Measurements from ENCODE around the gene KCNK16. TPM values are rescaled to one million over a fixed set of nuclear protein-coding genes. Genes with fewer than 3 reads are reported as not detected.

Gene KCNK16
- total and polyA plus RNA-seq, 4 donors: not detected

DNA sequence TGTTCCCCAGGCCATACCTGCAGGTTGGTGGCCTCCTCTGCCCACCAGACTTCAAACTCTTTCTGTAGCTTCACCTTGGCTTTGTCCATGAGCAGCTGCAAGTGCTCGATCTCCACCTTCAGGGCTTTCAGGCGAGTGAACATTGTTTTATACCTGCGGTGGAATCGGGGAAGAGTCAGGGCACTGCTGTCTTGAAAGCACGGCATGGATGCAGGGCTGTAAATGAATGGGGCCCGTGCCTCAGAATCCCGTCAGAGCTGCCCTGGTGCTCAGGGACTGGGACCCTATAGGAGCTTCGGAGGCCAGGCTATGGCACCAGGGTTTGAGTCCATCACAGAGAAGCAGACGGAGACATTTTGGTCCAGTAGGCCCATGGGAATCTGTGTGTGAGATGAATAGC, 37.9 kb upstream of the KCNK16 start:
- TF ChIP-seq CTCF (IDR thresholded peaks at IDR 0.05; ENCODE audit: control extremely low read depth, extremely low read depth): no peak
- H3K9me3 ChIP-seq (ENCODE audit: control insufficient read depth in 4 of 4, insufficient read depth in 3 of 4, low read length in 3 of 4): no peaks in the 10 kb centered on the region
- no peak overlapping the region for H3K4me3 ChIP-seq
- 91 to 97% methylated on average over 9 of the region's 9 CpGs for WGBS, 2 donors
- H3K9ac ChIP-seq (ENCODE audit: insufficient read depth in 1 of 2, low read length in 2 of 2): no peak overlapping the region
- no peak overlapping the region for H3K27ac ChIP-seq (ENCODE audit: low read depth in 1 of 2, low read length in 1 of 2)
- H3K36me3 ChIP-seq (ENCODE audit: control insufficient read depth in 4 of 4, insufficient read depth in 4 of 4, low read length in 4 of 4): no peaks in the 10 kb centered on the region
- no peaks in the 10 kb centered on the region for H3K27me3 ChIP-seq (ENCODE audit: control insufficient read depth in 3 of 3, insufficient read depth in 3 of 3, low read length in 2 of 3)
- peaks cover 0 to 29% (median 4%) of the 10 kb centered on the region in 5 donors for H3K4me1 ChIP-seq (ENCODE audit: control insufficient read depth in 5 of 5, insufficient read depth in 5 of 5, low read length in 5 of 5)
- ATAC-seq (ENCODE audit: insufficient read depth, low FRiP score): no peak
- DNase-seq: no peak

GRCh38 chr6:39357998-39358686, 35.6 kb upstream of the KCNK16 start:
- Histone ChIP-seq H3K36me3 (ENCODE audit: control insufficient read depth in 4 of 4, insufficient read depth in 4 of 4, low read length in 4 of 4) (no peaks in the 10 kb centered on the region), H3K9me3 (ENCODE audit: control insufficient read depth in 4 of 4, insufficient read depth in 3 of 4, low read length in 3 of 4) (no peaks in the 10 kb centered on the region), H3K4me3 (no peak overlapping the region), H3K9ac (ENCODE audit: insufficient read depth in 1 of 2, low read length in 2 of 2) (no peak overlapping the region), H3K4me1 (ENCODE audit: control insufficient read depth in 5 of 5, insufficient read depth in 5 of 5, low read length in 5 of 5) (peaks cover 0 to 29% (median 4%) of the 10 kb centered on the region in 5 donors), H3K27me3 (ENCODE audit: control insufficient read depth in 3 of 3, insufficient read depth in 3 of 3, low read length in 2 of 3) (no peaks in the 10 kb centered on the region), H3K27ac (ENCODE audit: low read depth in 1 of 2, low read length in 1 of 2) (no peak overlapping the region)
- no peak for TF ChIP-seq CTCF (IDR thresholded peaks at IDR 0.05; ENCODE audit: control extremely low read depth, extremely low read depth)
- WGBS, 2 donors: 57 to 60% methylated on average over 7 of the region's 7 CpGs
- DNase-seq: peak; percentile 88 to 96 (median 94)
- no peak for ATAC-seq (ENCODE audit: insufficient read depth, low FRiP score)

DNA sequence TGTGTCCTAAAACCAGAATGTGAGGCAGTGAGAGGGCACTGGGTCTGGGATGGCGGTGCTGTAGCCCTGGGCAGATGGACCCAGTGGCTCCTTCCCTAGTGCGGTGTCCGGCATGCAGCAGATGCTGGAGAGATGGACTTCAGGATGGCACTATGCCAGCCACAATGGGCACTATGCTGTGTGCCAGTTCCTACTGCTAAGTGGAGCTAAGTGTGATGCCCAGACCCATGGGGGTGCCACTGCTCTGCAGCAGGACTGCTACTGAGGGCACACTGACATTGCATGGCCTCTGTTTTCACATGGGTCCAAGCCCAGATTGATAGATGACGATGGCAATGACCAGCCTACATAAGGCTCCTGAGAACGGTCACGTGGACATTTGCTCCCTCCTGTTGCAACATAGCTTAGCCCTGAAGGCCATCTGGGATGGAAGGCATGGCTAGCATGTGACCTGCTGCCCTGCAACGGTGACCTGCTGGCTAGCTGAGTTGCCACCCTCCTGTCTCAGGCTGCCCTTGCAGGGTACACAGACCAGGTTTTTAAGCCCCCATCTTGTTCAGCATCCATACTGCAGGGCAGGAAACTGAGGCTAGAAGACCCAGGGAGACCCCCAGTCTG, 31.3 kb upstream of the KCNK16 start:
- no peak overlapping the region for H3K9ac ChIP-seq (ENCODE audit: insufficient read depth in 1 of 2, low read length in 2 of 2)
- ATAC-seq (ENCODE audit: insufficient read depth, low FRiP score) (no peak), DNase-seq (no peak)
- no peak overlapping the region for H3K4me3 ChIP-seq
- no peak overlapping the region for H3K27ac ChIP-seq (ENCODE audit: low read depth in 1 of 2, low read length in 1 of 2)
- H3K36me3 ChIP-seq (ENCODE audit: control insufficient read depth in 4 of 4, insufficient read depth in 4 of 4, low read length in 4 of 4): no peaks in the 10 kb centered on the region
- WGBS, 2 donors: 91 to 92% methylated on average over 7 of the region's 7 CpGs
- H3K27me3 ChIP-seq (ENCODE audit: control insufficient read depth in 3 of 3, insufficient read depth in 3 of 3, low read length in 2 of 3): no peaks in the 10 kb centered on the region
- no peaks in the 10 kb centered on the region for H3K9me3 ChIP-seq (ENCODE audit: control insufficient read depth in 4 of 4, insufficient read depth in 3 of 4, low read length in 3 of 4)
- TF ChIP-seq CTCF (IDR thresholded peaks at IDR 0.05; ENCODE audit: control extremely low read depth, extremely low read depth): no peak
- peaks cover 0 to 21% (median 4%) of the 10 kb centered on the region in 5 donors for H3K4me1 ChIP-seq (ENCODE audit: control insufficient read depth in 5 of 5, insufficient read depth in 5 of 5, low read length in 5 of 5)

Data from lung (tissue), 12 donors.